Inferior parietal cortex (tissue), 1 donor: ENCODE measurements around the gene PRKCA.
"Not testable (repeated sequence)": the region's sequence is repeated elsewhere in the genome, so short reads cannot be mapped to it uniquely, and the experiment has no call there.

Source experiments
- DNase-seq: peaks from one replicate; pipeline ENCODE4 v3.0.0-alpha.2; 2016; ENCODE audit errors: extremely low spot score

PRKCA gene

DNA sequence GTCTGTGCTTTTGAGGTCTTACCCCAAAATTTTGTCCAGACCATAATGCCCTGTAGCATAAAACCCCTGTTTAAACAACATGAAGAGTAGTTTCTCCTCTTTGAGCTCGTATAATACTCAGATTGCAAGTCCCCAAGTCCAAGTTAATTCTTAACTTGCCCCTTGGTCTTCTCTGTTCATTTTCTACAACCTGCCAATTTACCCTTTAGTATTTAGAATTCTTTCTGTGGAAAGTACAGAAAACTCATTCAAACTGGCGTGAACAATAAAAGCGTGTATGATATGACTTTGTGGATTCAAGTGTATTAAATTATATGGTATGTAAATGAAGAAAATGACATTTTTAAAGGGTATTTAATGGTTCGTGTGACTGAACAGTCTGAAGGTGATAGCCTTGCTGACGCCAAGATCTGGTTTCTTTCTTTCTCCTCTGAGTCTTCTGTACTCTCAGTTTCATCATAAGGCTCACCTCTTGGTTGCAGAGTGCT is 185.6 kb downstream of the PRKCA start:
- DNase-seq, result no peak

DNA sequence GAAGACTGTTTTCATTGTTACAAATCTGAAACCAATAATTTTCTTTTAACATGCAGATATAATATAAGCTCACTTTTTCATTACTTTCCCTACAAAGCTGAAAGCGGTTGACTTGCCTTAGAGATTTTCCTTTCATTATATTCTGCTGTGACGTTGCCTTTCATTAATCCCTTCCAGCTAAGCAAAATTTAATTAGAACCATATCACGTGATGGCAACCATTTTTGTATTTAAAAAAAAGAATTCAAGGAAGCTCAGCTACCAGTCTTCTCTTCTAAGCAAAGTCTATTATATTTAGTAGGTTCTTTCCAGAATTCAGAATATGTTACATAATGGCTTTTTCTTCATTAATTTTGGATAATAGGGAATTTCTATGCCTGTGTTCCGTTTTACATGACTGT is 186.5 kb downstream of the PRKCA start:
- no peak for DNase-seq

DNA sequence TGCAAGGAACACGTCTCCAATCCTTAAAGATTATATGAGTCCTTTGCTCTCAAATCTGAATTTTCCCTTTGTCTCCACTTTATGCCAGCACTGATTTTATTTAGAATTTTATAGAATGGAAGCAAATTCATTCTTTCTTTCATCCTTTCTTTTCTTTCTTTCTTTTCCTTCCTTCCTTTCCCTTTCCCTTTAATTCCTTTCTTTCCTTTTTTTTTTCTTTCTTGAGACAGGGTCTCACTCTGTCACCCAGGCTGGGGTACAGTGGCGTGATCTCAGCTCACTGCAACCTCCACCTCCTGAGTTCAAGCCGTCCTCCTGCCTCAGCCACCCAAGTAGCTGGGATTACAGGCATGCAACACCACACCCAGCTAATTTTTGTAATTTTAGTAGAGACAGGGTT is 187.2 kb downstream of the PRKCA start:
- not testable (repeated sequence) for DNase-seq

DNA sequence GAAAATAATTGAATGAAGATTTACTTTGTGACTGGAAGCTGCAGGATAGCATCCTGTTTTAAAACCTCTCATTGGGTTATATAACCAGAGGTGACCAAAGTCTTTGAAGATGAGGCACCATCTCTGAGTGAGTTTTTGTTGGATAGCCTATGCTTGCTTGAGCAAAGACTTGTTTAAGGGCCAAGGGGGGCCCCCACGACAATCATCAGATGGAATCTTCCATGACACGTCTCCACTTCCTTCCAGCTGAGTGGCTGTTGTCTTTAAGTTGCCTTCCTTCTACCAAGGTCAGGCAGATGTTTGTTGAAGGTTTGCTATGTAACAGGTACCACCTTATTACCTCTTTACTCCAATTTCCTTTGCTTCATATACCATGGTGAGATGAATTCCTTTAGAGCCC is 188.8 kb downstream of the PRKCA start:
- DNase-seq, result no peak

DNA sequence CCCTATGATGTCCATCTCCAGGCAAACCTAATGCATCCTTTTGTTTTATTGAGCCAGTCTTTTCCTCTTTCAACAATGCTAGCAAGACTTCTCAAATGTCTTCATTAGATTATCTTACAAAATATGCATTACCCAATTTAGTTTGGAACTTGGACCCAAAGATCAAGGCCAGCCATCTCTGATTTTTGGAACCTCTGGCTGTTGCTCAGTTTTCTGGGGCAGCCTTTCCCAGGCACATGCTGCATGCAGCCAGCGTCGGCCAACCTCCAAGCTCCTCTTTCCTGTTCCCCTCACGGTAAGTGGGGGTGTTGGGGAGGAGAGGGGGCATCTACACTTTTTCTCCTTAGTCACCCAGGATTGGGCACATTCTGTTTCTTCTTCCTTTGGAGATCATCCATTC is 189.3 kb downstream of the PRKCA start:
- no peak for DNase-seq

DNA sequence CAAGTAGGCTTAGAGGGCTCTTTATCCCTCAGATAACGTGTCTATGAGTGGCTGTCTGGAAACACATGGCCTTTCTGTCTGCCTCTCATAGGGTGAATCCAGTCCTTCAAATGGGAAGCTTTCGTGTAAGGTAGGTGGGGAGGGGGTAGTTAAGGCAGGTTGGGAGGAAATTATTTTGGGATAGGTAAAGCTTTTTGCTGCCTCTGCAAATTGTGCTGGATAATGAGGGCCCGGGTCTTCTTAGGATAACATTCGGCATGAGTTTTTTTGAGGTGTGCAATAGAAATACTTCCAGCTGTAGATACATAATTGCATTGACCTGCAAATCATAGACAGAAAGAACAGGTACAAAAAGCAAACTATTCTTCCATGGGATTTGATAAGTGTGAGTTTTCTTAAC is 189.7 kb downstream of the PRKCA start:
- DNase-seq, result no peak

DNA sequence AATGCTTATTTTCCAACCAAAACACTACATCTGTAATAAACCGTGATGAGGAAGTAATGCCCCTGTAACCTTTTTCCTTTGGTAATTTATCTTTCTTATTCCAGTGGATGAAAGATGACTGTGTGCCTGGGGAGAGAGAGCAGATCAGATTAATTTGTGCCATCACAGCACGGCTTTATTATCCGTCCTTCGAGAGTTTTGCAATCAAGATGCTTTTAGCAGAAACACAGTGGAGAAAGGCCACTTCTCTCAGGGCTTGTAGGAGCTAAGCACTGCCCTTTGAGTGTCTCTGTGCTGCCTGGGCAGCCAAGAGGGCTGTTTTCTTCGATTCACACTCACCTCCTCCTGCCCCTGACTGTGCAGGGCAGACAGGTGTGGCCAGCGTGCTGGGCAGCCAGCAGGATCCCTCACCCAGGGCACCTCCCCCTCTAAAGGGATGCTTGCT is 190.2 kb downstream of the PRKCA start:
- DNase-seq, result no peak

DNA sequence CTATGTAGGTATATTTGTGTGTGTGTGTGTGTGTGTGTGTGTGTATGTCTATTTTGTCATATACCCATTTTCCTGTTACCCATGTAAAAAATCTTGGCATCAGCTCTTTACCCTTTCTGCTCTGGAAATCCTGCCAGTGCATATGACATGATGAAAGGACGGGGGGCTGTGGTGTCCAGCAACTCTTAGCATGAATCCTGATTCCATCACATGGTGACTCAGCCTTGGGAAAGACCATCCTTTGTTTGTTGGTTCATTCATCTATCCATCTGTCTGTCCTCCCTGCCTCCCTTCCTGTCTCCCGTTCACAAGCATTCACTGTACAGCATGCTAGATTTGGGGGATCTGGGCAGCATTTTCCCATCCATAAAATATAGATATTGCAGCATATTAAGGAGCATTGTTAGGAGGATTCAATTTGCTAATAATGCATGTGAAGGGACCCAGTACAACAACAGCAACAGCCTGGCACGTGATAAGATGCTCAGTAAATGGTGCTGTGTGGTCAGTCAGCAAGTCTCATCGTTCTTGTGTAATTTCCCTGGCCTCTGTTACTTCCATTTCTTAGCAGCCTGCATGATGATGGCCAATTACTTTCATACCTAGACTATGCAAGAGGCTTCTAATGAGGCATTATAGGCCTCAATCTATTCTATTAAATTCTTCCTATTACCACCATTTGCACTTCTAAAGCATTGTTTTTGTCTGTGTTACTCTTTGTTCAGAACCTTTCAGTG is 191.0 kb downstream of the PRKCA start:
- DNase-seq, result no peak

DNA sequence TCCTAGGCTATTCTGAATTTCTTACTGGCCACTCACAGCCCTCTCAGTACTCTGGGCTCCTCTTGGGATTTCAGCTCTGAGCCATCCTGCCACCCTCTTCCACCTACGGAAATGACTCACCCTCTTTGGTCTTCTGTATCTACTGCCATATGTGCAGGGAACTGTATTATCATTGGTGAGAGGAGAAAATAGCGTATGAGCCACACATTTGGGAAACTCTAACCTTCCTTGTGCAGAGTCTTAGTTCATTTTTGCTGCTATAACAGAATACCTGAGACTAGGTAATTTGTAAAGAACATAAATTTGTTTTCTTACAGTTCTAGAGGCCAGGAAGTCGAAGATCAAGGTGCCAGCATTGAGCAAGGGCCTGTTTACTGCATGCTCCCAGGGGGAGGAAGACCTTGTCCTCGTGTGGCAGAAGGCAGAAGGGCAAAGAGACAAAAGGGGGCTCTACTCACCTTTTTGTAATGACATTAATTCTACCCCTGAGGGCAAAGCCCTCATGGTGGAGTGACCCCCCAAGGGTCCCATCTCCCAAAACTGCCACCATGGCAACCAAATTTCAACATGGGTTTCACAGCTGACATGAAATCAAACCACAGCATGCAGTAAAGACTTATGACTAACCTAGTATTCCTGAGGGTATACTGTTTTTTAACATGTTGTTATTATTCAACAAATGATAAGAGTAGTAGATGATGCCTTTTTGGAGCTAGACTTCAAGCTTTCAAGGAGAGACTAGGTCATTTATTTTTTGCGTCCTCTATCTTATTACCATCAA is 191.8 kb downstream of the PRKCA start:
- DNase-seq, result no peak

DNA sequence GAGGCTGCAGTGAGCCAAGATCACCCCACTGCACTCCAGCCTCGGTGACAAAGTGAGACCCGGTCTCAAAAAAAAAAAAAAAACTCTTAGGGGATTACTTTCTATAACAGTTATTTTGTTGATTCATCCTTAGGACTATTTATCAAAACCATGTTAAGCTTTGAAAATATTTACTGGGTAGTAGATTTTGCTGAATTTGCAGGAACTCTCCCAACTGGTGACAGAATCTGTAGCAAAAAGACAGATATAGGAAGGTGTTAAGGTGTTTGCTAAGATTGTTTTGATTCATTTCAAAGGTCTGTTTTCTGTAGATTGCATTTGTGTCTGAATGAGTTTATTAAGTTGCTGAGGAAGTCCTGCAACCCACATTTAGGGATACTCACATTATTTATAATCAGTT is 192.6 kb downstream of the PRKCA start:
- DNase-seq, result no peak

DNA sequence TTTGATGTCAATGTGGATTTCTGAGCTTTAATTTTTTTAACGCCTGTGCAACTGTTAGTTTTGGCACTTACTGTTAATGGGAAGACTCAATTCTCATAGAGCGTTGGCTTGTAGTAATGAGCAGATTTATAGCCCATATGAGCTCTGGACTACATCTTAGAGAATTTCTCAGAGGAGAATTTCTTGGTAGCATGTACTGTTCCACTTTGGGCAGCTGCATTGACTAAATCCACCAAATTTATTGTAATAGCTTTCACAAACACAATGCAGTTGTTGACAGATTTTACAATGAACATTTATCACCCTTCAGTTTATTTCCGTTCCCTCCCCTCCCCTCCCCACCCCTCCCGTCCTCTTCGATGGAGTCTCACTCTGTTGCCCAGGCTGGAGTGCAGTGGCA is 193.9 kb downstream of the PRKCA start:
- no peak for DNase-seq

DNA sequence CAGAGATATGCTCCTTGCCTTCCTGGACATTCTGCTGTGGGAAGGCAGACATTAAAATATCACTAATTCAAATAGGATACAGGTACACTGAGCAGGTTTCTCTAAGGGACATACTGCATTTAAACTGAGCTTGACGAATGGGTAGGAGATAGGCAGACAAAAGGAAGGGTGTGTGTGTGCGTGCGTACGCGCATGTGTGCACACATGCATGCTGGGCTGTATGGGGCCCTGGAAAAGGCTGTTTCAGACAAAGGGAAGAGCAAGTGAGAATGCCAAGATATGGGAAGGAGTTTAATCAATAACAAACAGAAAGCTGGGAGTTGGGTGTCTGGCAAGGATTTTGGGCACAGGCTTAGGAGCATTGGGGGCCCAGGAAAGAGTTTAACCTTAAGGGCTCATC is 196.2 kb downstream of the PRKCA start:
- DNase-seq, result no peak

DNA sequence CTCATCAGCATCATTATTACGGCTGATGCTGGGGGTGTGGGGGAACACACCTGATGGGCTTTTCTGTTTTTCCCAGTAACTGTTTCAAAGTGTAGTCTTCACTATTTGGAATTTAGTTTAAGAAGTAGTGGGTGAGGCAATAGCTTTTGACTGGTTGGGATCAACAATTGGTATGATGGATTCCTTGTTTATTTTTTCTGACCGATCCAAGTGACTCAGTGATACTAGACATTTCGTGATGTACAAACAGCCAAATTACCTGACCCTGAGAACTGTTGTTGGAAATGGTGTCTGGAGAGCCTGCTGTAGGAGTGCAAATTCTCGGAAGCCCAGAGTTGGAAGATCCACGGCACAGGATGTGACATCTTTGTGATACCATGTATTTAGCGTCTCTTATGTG is 204.2 kb downstream of the PRKCA start:
- DNase-seq, result no peak

DNA sequence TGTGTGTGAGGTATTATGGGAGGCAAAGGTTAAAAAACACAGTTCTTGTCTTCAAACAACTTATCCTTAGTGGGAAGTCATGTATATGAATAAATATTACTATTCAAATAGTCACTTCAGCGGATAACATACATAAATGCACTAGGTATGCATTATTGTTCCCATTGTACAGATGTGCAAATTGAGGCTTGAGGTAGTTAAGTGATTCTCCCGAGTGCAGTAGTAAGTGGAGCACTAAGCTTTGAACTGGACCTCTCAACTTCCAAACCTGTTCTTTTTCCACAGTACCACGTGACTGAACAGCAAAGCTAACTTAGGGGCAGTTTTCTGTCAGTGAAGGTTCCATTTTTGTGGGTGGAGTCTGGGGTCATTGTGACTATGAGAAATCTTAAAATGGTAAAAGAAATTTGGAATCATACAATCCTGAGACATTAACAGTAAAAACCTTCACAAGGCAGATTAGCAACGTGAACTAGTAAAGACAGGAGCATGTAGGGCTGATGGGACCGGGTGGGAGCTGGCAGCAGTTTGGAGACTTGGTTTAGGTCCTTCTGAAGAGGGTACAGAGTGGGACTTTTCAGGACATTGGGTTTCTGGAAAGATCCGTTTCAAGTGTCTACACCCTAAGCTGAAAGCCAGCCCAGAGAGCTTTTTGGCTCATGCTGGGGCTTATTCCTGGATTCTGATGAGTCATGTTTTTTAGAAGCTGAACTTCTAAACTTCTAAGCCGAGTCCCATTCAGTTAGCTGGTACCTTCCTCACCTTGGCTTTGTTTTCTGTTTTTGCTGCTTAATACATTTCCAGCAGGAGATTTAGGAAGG is 204.9 kb downstream of the PRKCA start:
- DNase-seq, result no peak

DNA sequence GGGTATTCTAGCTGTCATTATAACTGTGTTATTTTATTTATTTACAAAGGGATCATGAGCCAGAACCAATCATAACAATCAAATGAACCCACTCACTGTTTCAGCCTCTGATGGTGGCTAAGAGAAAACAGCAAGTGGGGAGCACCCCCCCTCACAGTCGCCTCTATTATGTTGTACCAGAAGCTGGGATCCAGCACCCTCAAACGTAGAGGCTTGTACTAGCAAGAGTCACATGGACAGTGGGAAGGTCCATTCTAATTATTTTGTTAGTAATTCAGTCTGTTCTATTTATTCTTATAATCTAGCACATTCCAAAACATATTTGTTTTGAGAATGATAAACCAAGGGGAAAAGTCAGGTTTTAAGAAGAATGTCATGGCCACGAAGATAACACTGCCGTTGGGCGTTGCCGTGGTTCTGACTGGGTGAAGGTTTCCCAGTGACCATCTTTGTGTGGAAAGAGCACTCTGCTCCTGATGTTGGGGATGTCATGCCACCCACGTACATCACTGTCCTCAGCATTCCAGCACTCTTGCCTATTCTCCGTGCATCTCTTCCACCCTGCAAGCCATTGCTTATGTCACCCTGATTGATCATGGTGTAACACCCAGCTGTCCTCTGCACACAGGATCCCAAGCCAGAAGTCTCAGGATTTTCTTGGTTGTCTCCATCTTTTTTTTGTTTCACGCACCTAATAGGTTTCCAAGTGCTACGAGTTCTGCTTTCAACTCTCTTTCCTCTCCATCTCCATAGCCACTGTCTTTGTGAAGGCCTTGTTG is 205.8 kb downstream of the PRKCA start:
- DNase-seq, result no peak

DNA sequence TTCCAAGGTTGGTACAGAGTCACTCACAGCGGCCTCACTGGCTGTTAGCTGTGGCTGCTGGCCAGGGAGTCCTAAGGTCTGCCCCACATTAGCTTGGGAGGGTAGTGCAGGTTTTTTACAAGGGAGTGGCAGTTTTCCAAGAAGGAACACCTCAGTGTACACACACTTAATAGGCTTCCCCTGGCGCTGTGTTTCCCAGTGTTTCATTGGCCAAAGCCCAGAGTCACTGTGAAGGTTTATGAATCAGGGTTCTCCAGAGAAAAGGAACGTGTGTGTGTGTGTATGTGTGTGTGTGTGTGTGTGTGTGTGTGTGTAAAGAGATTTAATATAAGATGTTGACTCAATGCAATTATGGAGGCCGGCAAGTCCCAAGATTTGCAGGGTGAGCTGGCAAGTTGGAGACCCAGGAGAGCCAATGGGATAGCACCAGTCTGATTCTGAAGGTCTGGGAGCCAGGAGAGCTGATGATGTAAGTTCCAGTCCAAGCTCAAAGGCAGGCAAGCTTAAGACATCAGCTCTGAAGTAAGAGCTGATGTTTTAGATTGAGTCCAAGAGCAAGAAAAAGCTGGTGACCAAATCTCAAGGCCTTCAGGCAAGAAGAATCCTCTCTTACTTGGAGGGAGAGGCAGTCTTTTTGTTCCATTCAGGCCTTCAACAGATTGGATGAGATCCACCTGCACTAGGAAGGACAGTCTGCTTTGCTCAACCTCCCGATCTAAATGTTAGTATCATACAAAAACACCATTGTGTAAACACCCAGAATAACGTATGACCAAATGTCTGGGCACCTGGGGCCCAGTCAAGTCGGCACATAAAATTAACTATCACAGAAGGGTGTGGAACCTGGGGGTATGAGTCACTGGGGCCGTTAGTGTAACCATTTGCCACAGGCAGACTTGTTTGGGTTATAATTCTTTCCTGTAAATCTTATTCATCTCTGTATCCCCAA is 206.8 kb downstream of the PRKCA start:
- no peak for DNase-seq

DNA sequence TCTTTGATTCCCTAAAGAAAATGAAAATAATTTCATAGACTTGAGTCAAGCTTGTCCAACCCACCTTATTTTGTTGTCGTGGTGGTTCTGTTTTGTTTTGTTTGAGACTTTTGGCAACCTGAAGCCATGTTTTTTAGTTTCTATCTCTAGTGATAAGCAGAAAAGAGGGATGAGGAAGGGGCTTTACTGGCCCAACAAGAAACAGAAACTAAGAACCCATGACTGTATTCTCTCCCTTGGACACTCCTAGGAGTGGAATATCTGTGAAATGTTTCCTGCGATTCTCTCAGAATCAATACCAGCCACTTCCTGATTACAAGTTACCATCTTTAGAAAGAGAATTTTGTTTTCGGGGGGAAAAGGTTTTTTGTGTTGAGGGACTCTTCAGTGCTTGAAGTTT is 207.5 kb downstream of the PRKCA start:
- no peak for DNase-seq

DNA sequence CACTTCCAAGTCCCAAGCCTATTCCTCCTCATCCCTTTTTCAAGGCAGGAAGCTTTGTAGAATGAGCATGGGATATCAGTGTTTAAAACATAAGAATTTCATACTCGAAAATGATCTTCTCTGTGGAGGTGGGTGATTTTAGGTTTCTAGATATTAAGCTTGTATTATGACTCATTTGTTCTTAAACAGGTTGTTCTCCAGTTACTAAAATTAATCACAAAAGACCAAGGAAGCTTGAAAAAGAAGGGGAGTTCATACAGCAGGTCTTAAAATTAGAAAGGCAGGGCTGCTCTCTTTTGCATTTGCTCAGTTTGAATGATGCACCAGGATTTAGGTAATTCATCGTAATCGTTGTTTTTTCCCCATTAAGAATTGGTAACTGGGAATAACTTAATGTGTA is 208.7 kb downstream of the PRKCA start:
- no peak for DNase-seq

DNA sequence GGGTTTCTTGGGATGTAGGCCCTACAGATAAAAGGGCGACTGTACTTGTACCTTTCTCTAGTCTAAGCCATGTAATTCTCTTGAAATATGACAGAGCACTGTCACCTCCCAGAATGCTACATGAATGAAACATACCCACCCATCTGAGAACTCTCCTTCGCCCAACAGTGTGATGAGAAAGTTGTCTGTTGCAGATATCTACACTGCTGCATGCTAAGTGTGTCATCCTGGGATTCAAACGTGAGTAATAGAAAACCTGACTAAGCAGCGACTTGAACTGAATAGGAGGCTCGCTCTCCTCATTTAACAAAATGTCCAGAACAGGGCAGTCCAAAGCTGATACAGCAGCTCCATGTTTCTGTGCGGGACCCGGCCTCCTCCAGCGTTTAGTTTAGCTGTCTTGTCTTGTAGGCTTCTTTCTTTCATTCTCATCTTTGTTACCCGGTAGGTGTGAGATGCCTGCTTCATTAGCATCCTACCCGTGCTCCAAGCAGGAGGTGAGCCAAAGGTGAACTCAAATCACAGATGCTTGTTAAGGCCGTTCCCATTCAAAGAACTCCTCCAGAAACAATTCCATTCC is 211.9 kb downstream of the PRKCA start:
- DNase-seq, result no peak

DNA sequence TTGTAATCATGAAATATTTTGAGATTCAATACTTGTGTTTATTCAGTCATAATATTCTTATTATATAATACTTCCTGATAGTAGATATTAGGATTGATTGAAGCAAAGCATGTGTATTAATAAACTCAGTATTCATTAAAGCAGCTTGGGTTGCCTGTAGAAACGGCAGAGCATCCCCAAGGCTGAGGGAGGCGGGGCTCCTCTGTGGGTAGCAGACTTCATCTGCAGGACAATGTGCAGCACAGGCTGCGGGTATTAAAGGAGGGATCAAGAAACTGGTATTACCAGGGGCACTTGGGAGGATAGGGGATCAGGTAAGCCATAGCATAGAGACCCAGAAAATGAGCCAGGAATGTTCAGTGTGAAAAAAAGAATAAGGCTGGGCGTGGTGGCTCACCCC is 213.6 kb downstream of the PRKCA start:
- DNase-seq, result no peak
